Natural killer cell (primary cell): ENCODE data around the gene PMM2. TPM values are rescaled to one million over a fixed set of nuclear protein-coding genes. Genes with fewer than 3 reads are reported as not detected.
"Not testable (repeated sequence)": the region's sequence is repeated elsewhere in the genome, so short reads cannot be mapped to it uniquely, and the experiment has no call there.

Experiments
- ATAC-seq, 3 donors: fragments of 150-1000 bp in 2 of 3; fragments of 200-7000 bp in 1 of 3; cut with Tn5 transposase; 1 replicate in 1 of 3; 2 replicates in 2 of 3; pipeline ENCODE4 v1.10.0; 2021; ENCODE audit warnings: mild to moderate bottlenecking in 2 of 3, moderate library complexity in 2 of 3
- DNase-seq, 2 donors: peaks; one replicate each; pipeline versions ENCODE4 v3.0.0 to v3.0.0-alpha.2; 2013 to 2021; ENCODE audit warnings: mixed read lengths in 1 of 2
- H3K27ac ChIP-seq: one replicate; pipeline ENCODE4 v1.5.1; 2013; ENCODE audit warnings: mild to moderate bottlenecking, low read length
- H3K27me3 ChIP-seq: one replicate; pipeline ENCODE4 v1.6.1; 2013; ENCODE audit warnings: low read length; ENCODE audit not compliant: control insufficient read depth, insufficient read depth
- H3K36me3 ChIP-seq: one replicate; pipeline ENCODE4 v1.6.1; 2013; ENCODE audit warnings: low read length; ENCODE audit not compliant: control insufficient read depth, insufficient read depth
- H3K4me1 ChIP-seq: one replicate; pipeline ENCODE4 v1.6.1; 2013; ENCODE audit warnings: low read length; ENCODE audit not compliant: control insufficient read depth, insufficient read depth
- H3K4me3 ChIP-seq: one replicate; pipeline ENCODE4 v1.5.1; 2013; ENCODE audit warnings: low read length
- H3K9me3 ChIP-seq: one replicate; pipeline ENCODE4 v1.6.1; 2013; ENCODE audit warnings: low read length; ENCODE audit not compliant: control insufficient read depth, insufficient read depth
- H3K27ac Mint-ChIP-seq, 2 donors: one replicate each; pipeline ENCODE4 v1.8.0; 2022; ENCODE audit warnings: mild to moderate bottlenecking in 2 of 2, mixed read lengths in 2 of 2, moderate library complexity in 1 of 2
- H3K27me3 Mint-ChIP-seq, 2 donors: one replicate each; pipeline ENCODE4 v1.8.0; 2022; ENCODE audit warnings: low read depth in 2 of 2, mixed read lengths in 2 of 2
- H3K36me3 Mint-ChIP-seq: one replicate; pipeline ENCODE4 v1.8.0; 2022; ENCODE audit warnings: mixed read lengths
- H3K4me1 Mint-ChIP-seq, 2 donors: one replicate each; pipeline ENCODE4 v1.8.0; 2022; ENCODE audit warnings: mixed read lengths in 2 of 2
- H3K4me3 Mint-ChIP-seq: one replicate; pipeline ENCODE4 v1.8.0; 2022; ENCODE audit warnings: mild to moderate bottlenecking, moderate library complexity, mixed read lengths
- H3K9me3 Mint-ChIP-seq, 2 donors: one replicate each; pipeline ENCODE4 v1.8.0; 2022; ENCODE audit warnings: mixed read lengths in 2 of 2
- CTCF ChIP-seq: fragments of 200-600 bp; IDR thresholded peaks from one replicate; pipeline ENCODE4 v1.8.0; 2022; ENCODE audit warnings: antibody characterized with exemption
- WGBS: methylation state at CpG from one replicate; pipeline ENCODE4 v1.1.7; 2013; ENCODE audit warnings: missing lambda C conversion rate; ENCODE audit not compliant: insufficient coverage; 5-methylcytosine and 5-hydroxymethylcytosine counted together
- intact Hi-C: fragments of 100-400 bp; cut with micrococcal nuclease; formaldehyde crosslinking; loops from one replicate; pipeline ENCODE4 v1.14.2; 2022
- total RNA-seq, 4 donors: library from RNA; stranded (reverse); fragments of 120-200 nt in 1 of 4; gene quantifications; one replicate each; pipeline versions ENCODE4 v1.2.3 to v1.2.4, GENCODE V29; 2013 to 2022

PMM2 gene
- 10 to 100 TPM; 33.4 to 37.6 (median 36.4) TPM for total RNA-seq
- total RNA-seq (2013): 41.1 TPM

GRCh38 chr16:8797364-8798173, at the start of gene PMM2, which contains the start of gene TMEM186:
Gene PMM2, plus strand, starts transcription at chr16:8797839. Its CDS starts 44 bp downstream, at chr16:8797883.
Gene TMEM186, minus strand, starts transcription at chr16:8797639. Its CDS starts 25 bp downstream, at chr16:8797614.
- Histone ChIP-seq H3K4me1 (peaks cover 20% of the 10 kb centered on the region), H3K27me3 (no peaks in the 10 kb centered on the region), H3K27ac (peak within 1 kb of the TSS; percentile 66), H3K36me3 (peaks cover 5% of the 10 kb centered on the region), H3K4me3 (peak within 1 kb of the TSS; percentile 77), H3K9me3 (no peaks in the 10 kb centered on the region)
- Mint-ChIP-seq H3K36me3 (no peaks in the 10 kb centered on the region), H3K27me3 (no peaks in the 10 kb centered on the region), H3K4me3 (peak within 1 kb of the TSS; percentile 88), H3K4me1 (peaks cover 30 to 35% of the 10 kb centered on the region in 2 donors), H3K27ac (peak within 1 kb of the TSS; percentile 88 to 96), H3K9me3 (no peaks in the 10 kb centered on the region)
- under 1% methylated on average over 61 of the region's 61 CpGs for WGBS
- DNase-seq (peak; percentile 89 to 98), ATAC-seq (peak; percentile 95 to 98 (median 97))
- intact Hi-C loops: loop anchor here (1.0 to 10.0 kb wide), 5 partner anchors 72 to 233 kb away; partner anchors contain the start of genes ABAT, CARHSP1, LITAFD and USP7
- TF ChIP-seq CTCF: no peak

DNA sequence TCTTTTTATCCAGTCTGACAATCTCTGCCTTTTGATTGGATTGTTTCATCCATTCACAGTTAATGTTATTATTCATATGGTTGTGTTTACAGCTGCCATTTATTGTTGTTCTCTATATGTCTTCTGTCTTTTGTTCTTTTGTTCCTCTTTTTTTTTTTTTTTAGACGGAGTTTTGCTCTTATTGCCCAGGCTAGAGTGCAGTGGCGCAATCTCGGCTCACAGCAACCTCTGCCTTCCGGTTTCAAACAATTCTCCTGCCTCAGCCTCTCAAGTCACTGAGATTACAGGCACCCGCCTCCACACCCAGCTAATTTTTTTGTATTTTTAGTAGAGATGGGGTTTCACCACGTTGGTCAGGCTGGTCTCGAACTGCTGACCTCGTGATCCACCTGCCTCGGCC, 48.7 kb upstream of the PMM2 start:
- H3K9me3 Mint-ChIP-seq, H3K27ac Mint-ChIP-seq, H3K27ac ChIP-seq, H3K4me3 ChIP-seq, H3K36me3 ChIP-seq, ATAC-seq, H3K4me1 ChIP-seq, DNase-seq, intact Hi-C loops, H3K9me3 ChIP-seq, H3K27me3 Mint-ChIP-seq, H3K4me1 Mint-ChIP-seq, H3K36me3 Mint-ChIP-seq, H3K4me3 Mint-ChIP-seq, H3K27me3 ChIP-seq: not testable (repeated sequence)
- 89% methylated on average over 3 of the region's 9 CpGs for whole genome bisulfite sequencing

GRCh38 chr16:8751481-8752311, 45.9 kb upstream of the PMM2 start:
- WGBS: 89% methylated on average over 14 of the region's 14 CpGs
- H3K9me3 ChIP-seq: no peaks in the 10 kb centered on the region
- no peak for DNase-seq
- H3K4me3 Mint-ChIP-seq: no peak overlapping the region
- H3K36me3 ChIP-seq: peaks cover 2% of the 10 kb centered on the region
- no peak overlapping the region for H3K27ac Mint-ChIP-seq
- H3K27me3 ChIP-seq: no peaks in the 10 kb centered on the region
- no peaks in the 10 kb centered on the region for H3K27me3 Mint-ChIP-seq
- H3K36me3 Mint-ChIP-seq: no peaks in the 10 kb centered on the region
- H3K4me1 ChIP-seq: no peaks in the 10 kb centered on the region
- no peak overlapping the region for H3K27ac ChIP-seq
- no peaks in the 10 kb centered on the region for H3K9me3 Mint-ChIP-seq
- intact Hi-C loops: no loop called here
- ATAC-seq: no peak
- TF ChIP-seq CTCF: no peak
- no peaks in the 10 kb centered on the region for H3K4me1 Mint-ChIP-seq
- H3K4me3 ChIP-seq: no peak overlapping the region

GRCh38 chr16:8752706-8753105, 44.9 kb upstream of the PMM2 start:
- ATAC-seq: no peak
- Mint-ChIP-seq H3K27me3 (no peaks in the 10 kb centered on the region), H3K4me3 (no peak overlapping the region), H3K4me1 (no peaks in the 10 kb centered on the region), H3K36me3 (no peaks in the 10 kb centered on the region), H3K9me3 (no peaks in the 10 kb centered on the region), H3K27ac (no peak overlapping the region)
- intact Hi-C loops: no loop called here
- H3K27ac ChIP-seq: no peak overlapping the region
- no peaks in the 10 kb centered on the region for H3K4me1 ChIP-seq
- no peaks in the 10 kb centered on the region for H3K27me3 ChIP-seq
- 89% methylated on average over 1 of the region's 2 CpGs for WGBS
- no peaks in the 10 kb centered on the region for H3K9me3 ChIP-seq
- peaks cover 4% of the 10 kb centered on the region for H3K36me3 ChIP-seq
- DNase-seq: no peak
- no peak for TF ChIP-seq CTCF
- no peak overlapping the region for H3K4me3 ChIP-seq
